ENCODE measurements around the gene ADAMTS2. TPM values are rescaled to one million over a fixed set of nuclear protein-coding genes. Genes with fewer than 3 reads are reported as not detected.

The ADAMTS2 gene
- total and polyA plus RNA-seq, 2 of the 8 experiments (the other 6 are each of a cell fraction or from before 2014, with no cell fraction given): 6.6 to 7.3 TPM

DNA sequence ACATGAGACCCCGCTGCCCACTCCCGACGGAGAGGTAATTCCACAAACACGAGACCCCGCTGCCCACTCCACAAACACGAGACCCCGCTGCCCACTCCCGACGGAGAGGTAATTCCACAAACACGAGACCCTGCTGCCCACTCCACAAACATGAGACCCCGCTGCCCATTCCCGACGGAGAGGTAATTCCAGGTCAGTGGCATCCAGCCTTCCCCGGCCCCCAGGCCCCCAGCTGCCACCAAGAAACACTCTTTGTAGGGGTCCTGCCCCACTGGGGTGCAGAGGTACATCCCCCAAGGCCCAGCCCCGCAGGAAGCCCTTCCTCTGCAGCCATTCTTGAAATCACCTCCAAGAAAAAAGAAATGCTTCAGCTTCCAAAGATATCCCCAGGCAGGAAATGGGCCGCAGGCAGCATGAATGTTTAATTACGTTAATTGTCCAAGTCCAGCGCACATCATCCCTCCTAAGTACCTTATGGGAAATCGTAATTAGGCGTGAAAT lies 115.9 kb downstream of the ADAMTS2 start:
- Histone ChIP-seq H3K27ac (ENCODE audit: low read depth, low read length) (no peak overlapping the region), H3K27me3 (replicated peaks in 1 of 4; ENCODE audit: control insufficient read depth in 3 of 4, extremely low read depth in 1 of 4, insufficient read depth in 3 of 4, low read length in 3 of 4) (no peaks in the 10 kb centered on the region), H4K91ac (replicated peaks; ENCODE audit: insufficient read length, low read length) (no peak overlapping the region), H3K9ac (replicated peaks in 1 of 4; ENCODE audit: extremely low read depth in 1 of 4, low read depth in 3 of 4, low read length in 3 of 4) (no peak overlapping the region), H3K79me1 (ENCODE audit: low read depth, low read length) (no peaks in the 10 kb centered on the region), H3K56ac (replicated peaks; ENCODE audit: insufficient read length, low read depth, low read length) (no peak overlapping the region), H2BK5ac (ENCODE audit: low read depth, low read length) (no peak overlapping the region; the same call in 1 of the 2 replicates), H3K14ac (ENCODE audit: insufficient read length) (no peak overlapping the region), H3K36me3 (ENCODE audit: control insufficient read depth in 2 of 4, insufficient read depth in 4 of 4, low read length in 3 of 4) (no peaks in the 10 kb centered on the region), H2AFZ (ENCODE audit: low read length) (no peak overlapping the region), H4K8ac (ENCODE audit: extremely low read depth, insufficient read depth, low read length) (no peak overlapping the region), H3K4ac (replicated peaks; ENCODE audit: insufficient read length, low read depth, low read length) (no peak overlapping the region), H2BK15ac (ENCODE audit: low read length) (no peak overlapping the region), H3K9me3 (ENCODE audit: insufficient read depth in 2 of 2, low read depth in 1 of 2, low read length in 1 of 2) (peaks cover 3 to 10% of the 10 kb centered on the region in 2 experiments; a peak in 3 of 4 replicates), H3K23ac (ENCODE audit: insufficient read length) (no peak overlapping the region), H2BK20ac (ENCODE audit: low read length) (no peak overlapping the region), H3K23me2 (ENCODE audit: low read depth, low read length) (no peaks in the 10 kb centered on the region), H2AK5ac (ENCODE audit: low read depth, low read length) (no peak overlapping the region), H3K4me1 (replicated peaks in 1 of 4; ENCODE audit: control insufficient read depth in 3 of 4, insufficient read depth in 4 of 4, low read length in 3 of 4) (peaks cover 0 to 20% (median 13%) of the 10 kb centered on the region in 4 experiments; a peak in 6 of 7 replicates), H2BK120ac (replicated peaks; ENCODE audit: low read depth, low read length) (no peak overlapping the region), H4K20me1 (replicated peaks in 1 of 2; ENCODE audit: control insufficient read depth in 1 of 2, insufficient read depth in 2 of 2, low read length in 2 of 2) (peaks cover 0 to 2% of the 10 kb centered on the region in 2 experiments), H3K4me3 (ENCODE audit: extremely low read depth in 1 of 4, insufficient read depth in 2 of 4, low read depth in 3 of 4, low read length in 4 of 4) (no peak overlapping the region), H4K5ac (ENCODE audit: insufficient read length, low read depth, low read length) (no peak overlapping the region), H3K79me2 (ENCODE audit: control insufficient read depth in 1 of 2, insufficient read depth in 2 of 2, low read length in 2 of 2) (no peaks in the 10 kb centered on the region), H3K4me2 (ENCODE audit: insufficient read depth in 1 of 2, low read depth in 2 of 2, low read length in 2 of 2) (no peak overlapping the region), H2BK12ac (ENCODE audit: low read depth, low read length) (no peak overlapping the region), H3K18ac (ENCODE audit: extremely low read depth, low read length) (no peak overlapping the region)
- ChIA-PET POLR2A (ENCODE audit: partially characterized antibody) (no interaction called here), CTCF (ENCODE audit: partially characterized antibody) (interaction anchor here (0.7 to 2.4 kb wide), 3 partner anchors 8 to 114 kb away, joined by 3 to 6 read pairs (median 4); no protein-coding TSS in a partner anchor)
- FAIRE-seq: no peak
- WGBS, 2 experiments (ENCODE audit: extremely low coverage in 1 of 2, insufficient coverage in 1 of 2, insufficient read length in 1 of 2, insufficient replicate concordance in 2 of 2, low coverage in 1 of 2, low lambda C conversion rate in 2 of 2, missing lambda C conversion rate in 1 of 2): 94% methylated on average over 9 of the region's 20 CpGs; no CpG with 5 or more reads in 1 of the 2 experiments
- no peak for DNase-seq (ENCODE audit: low read depth in 1 of 2, low spot score in 2 of 2)
- TF ChIP-seq, protein P1, sequence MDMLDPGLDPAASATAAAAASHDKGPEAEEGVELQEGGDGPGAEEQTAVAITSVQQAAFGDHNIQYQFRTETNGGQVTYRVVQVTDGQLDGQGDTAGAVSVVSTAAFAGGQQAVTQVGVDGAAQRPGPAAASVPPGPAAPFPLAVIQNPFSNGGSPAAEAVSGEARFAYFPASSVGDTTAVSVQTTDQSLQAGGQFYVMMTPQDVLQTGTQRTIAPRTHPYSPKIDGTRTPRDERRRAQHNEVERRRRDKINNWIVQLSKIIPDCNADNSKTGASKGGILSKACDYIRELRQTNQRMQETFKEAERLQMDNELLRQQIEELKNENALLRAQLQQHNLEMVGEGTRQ (IDR thresholded peaks at IDR 0.05; ENCODE audit: low read length): no peak
- TF ChIP-seq NRF1 (IDR thresholded peaks at IDR 0.05; ENCODE audit: low read depth, low read length): no peak
- no peak for TF ChIP-seq EZH2 (IDR thresholded peaks at IDR 0.05; ENCODE audit: low read depth, low read length, severe bottlenecking)
- no peak for TF ChIP-seq ASH2L (IDR thresholded peaks at IDR 0.05; ENCODE audit: low read length)
- no peak for TF ChIP-seq RAD21 (IDR thresholded peaks at IDR 0.05 in 1 of 2, conservative IDR thresholded peaks at IDR 0.05 in 1 of 2; ENCODE audit: low read depth in 2 of 2, low read length in 2 of 2)
